DMS153 treated with DMSO at 0.1 percent for 48 hours (cell line): ENCODE measurements around the gene RAI14.
"Not testable (repeated sequence)": the region's sequence is repeated elsewhere in the genome, so short reads cannot be mapped to it uniquely, and the experiment has no call there.

Source experiments
- DNase-seq: peaks from one replicate; lab custom pipeline; 2025; ENCODE audit not compliant: unreplicated experiment; lab: John Stamatoyannopoulos, UW

RAI14 gene

DNA sequence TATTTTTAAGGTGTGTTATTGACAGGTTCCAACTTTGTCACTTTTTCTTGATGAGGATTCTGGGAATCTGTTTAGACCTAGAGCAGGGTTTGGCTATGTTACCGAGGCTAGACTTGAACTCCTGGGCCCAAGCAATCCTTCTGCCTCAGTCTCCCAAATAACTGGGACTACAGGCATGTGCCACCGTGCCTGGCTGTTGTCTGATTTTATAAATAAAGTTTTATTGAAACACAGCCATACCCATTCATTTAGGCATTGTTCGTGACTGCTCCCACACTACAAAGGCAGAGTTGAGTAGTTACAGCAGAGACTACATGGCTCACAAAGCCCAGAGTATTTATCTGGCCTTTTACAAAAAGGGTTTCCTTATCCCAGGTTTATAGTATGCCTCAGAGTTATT, 102.4 kb downstream of the RAI14 start:
- no peak for DNase-seq

DNA sequence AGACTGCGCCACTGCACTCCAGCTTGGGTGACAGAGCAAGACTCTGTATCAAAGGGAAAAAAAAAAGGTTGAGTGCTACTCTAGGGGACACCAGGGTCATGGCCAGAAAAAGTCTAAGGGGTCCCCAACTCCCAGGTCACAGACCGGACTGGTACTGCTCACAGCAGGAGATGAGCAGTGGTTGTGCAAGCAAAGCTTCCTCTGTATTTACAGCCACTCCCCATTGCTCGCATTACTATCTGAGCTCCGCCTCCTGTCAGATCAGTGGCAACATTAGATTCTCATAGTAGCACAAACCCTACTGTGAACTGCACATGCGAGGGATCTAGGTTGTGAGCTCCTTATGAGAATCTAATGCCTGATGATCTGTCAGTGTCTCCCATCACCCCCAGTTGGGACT, 103.1 kb downstream of the RAI14 start:
- not testable (repeated sequence) for DNase-seq

DNA sequence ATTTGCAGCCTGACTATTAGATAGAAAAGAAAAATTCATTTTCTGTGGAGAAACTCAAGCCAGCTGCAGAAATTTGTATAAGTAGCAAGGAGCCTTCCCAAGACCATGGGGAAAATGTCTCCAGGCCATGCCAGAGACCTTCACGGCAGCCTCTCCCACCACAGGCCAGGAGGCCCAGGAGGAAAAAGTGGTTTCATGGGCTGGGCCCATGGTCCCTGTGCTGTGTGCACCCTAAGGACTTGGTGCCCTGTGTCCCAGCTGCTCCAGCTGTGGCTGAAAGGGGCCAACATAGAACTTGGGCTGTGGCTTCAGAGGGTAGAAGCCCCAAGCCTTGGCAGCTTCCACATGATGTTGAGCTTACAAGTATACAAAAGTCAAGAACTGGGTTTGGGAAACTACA, 109.5 kb downstream of the RAI14 start:
- DNase-seq, result no peak

DNA sequence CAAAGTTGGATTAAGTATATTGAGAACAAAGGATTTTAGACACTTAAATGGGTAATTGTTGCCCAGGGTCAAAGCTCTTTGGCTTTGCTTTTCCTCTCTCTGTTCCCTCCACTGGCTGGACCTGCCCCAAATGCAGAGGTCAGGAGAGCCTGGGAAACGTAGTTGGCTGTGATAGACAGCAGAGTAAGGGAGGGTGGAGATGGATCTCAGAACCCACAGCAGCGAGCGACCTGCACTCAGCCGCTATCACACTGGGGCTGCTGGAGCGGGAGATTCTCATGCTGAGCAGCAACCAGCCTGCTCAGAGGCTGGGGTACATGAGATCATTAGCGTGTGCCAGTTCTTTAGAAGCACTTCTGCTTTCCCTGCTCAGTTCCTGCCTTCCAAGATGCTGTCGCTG, 111.1 kb downstream of the RAI14 start:
- DNase-seq, result no peak

DNA sequence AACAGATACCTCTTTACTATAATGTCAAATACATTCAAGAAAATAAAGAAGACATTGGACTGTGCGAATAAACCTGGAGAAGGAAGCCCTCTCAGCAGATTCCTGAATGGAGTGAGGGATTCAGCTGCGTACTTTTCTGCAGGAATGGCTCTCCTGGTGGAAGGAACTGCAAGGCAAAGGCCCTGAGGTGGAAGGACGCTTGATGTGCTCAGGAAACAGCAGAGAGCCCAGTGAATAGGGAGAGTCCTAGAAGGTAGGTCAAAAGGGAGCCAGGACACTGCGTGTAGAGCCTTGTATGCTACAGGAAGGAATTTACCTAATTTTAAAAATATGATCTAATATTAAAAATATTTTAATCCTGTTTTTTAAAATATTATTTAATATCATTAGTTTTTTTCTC, 114.4 kb downstream of the RAI14 start:
- no peak for DNase-seq

DNA sequence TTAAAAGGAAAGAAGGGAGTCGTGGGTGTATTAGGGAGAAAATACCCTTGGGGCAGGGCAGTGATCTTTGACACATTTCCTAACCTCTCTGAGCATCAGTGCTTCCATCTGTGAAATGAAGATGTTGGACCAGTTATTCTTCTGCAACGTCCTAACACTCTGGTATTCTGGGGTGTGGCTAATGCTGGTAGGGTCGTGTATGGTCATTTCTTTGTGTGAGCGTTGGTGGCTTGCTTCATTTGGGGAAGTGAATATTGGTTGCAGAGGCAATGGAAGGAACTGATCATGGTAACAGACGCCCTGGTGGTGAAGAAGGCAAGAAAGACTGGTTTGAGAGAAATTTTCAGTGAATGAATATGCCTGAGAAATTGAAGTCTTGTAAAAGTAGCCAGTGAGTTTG, 114.9 kb downstream of the RAI14 start:
- no peak for DNase-seq

DNA sequence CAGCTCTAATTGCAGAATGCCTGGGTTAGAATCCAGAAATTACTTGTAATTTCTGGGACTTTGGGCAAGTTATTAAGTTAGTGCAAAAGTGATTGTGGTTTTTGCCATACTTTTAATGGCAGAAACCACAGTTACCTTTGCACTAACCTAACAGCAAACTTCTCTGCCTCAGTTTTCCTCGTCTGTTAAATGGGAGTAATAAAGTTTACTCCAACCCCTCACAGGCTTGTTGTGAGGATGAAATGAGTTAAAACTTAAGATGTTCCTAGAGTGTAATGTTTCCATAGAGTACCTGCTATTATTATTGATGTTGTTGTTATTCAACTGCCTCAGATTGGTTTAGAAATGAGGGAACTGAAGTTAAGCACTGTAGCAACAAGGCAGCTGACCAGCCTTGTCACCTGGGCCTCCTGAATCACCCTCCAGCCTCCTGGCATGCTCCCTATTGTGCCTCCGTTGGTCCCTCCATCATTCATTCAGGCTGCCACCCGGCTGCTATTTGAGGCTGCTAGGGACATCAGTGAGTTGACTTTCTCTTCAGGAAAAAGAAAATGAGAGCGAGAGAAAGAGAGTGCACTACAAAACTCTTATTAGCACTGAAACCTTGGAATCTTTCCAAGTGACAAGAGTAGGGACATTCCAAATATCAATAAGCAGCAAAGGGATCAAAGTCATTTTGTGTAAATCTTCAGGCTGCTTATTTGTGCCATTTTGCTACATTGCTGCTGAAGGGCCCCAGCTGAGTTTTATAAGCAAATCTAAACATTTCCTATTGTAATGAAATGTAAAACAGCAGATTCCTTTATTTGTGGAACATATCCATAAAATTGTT, 116.4 kb downstream of the RAI14 start:
- DNase-seq, result no peak

DNA sequence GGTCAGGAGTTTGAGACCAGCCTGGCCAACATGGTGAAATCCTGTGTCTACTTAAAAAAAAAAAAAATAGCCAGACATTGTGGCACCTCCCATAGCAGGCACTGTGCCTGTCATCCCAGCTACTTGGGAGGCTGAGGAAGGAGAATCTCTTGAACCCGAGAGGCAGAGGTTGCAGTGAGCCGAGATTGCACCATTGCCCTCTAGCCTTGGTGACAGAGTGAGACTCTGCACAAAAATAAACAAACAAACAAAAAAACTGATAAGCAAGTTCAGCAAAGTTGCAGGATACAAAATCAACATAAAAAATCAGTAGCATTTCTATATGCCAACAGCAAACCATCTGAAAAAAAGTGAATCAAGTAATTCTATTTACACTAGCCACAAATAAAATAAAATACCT, 118.0 kb downstream of the RAI14 start:
- no peak for DNase-seq

DNA sequence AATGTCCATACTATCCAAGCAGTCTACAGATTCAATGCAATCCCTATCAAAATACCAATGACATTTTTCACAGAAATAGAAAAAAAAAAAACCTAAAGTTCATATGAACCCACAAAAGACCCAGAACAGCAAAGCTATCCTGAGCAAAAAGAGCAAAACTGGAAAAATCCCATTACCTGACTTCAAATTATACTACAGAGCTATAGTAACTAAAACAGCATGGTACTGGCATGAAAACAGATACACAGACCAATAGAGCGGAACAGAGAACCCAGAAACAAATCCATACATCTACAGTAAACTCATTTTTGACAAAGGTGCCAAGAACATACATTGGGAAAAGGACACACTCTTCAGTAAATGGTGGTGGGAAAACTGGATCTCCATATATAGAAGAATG, 118.5 kb downstream of the RAI14 start:
- not testable (repeated sequence) for DNase-seq

DNA sequence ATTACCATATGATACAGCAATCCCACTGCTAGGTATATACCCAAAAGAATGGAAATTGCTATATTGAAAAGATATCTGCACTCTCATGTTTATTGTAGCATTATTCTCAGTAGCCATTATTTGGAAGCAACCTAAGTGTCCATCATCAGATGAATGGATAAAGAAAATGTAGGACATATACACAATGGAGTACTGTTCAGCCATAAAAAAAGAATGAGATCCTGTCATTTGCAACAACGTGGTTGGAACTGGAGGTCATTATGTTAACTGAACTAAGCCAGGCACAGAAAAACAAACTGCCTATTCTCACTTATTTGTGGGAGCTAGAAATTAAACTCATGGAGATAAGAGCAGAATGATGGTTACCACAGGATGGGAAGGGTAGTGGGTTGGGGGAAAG, 119.8 kb downstream of the RAI14 start:
- no peak for DNase-seq

DNA sequence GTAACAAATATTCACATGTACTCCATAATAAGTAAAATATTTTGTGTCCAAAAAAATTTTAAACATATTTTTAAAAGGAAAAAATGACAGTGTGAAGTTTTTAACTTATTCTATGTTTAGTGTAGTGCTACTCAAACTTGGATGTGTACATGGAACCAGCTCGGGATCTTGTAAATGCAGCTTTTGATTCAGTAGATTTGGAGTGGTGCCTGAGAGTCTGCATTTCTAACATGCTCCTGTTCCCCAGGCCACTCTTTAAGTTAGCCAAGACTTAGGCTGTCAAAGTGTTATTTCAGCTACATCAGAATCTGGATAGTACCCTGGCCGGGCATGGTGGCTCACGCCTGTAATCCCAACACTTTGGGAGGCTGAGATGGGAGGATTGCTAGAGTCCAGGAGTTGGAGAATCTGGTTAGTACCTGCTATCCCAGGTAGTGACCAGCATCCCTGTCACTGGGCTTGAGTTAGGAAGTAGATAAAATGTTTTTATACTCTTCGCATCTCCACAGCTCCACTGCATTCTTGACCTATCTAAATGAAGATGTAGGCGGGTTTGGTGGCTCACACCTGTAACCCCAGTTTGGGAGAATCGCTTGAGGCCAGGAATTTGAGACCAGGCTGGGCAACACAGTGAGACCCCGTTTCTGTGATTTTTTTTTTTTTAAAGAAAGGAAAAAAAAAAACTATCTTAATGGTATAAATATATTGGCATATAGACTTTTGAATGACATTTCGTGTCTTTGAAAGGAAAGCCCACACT, 122.1 kb downstream of the RAI14 start:
- no peak for DNase-seq

DNA sequence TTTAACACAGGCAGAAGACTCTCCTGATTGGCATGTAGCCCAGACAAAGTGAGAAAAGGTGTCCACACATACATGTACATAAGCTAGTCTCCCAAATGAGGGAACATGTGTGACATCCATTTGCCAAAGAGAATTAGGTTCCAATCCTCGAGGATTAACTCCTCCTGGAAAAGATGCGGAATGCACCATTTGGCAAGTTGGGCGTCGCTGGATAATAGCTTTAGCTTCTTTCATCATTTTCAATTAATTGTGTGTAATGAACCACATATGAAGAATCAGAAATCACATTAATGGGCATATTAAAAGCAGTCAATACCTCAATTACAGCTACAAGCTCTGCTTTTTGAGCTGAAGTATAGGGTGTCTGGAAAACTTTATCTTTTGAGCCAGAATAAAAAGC, 127.8 kb downstream of the RAI14 start:
- DNase-seq, result not testable (repeated sequence)

DNA sequence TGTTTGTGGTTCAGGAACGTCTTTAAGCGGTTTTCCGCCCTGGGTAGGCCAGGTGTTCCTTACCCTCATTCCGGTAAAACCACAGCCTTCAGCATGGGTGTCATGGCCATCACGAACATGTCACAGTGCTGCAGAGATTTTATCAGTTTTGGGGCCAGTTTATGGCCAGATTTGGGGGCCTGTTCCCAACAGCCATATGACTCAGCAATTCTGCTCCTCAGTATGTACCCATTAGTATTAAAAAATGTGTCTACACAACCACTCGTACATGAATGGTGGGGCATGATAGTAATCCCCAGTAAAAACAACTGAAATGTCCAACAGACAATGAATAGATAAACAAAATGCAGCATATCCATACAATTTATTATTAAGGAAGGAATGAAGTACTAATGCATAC, 130.9 kb downstream of the RAI14 start:
- no peak for DNase-seq

DNA sequence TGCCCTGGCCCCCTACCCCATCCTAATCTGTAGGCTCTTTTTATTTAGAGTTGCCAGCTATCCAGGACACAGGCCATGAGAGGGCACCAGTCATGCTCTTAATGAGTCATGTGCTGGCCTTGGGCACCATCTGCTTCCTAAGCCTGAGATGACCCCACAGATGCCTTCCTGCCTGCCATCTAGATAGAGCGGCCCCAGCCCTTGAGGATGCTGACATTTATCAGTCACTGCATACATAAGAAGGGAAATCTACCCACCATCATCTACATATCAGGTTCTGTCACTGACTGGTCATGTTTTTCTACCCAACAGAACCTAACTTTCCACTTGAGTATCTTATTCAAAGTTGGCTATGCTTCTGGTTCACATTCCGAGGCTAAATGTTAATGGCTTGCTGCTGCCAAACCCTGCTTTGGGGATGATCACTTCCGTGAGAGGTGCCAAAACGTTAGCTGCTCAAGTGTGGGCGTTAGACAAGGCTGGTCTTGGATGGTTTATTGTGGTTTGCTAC, 132.9 kb downstream of the RAI14 start:
- no peak for DNase-seq

DNA sequence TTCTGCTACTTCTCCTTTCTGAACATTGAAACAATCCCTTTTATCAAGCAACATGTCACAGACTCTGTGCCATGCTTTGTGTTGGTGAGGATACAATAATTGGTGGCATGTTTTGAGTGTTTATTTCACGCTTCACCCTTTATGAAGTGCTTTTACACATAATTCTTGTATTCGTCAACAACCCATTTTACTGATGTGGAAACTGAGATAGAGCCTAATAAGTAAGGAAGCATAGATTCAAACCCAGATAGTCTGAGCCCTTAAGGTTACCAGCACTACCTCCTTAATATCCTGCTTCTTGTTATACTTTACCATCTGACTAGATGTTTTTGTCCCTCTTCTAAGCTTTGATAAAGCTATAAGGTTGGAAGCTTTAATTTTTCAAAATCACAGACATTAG, 133.5 kb downstream of the RAI14 start:
- no peak for DNase-seq

DNA sequence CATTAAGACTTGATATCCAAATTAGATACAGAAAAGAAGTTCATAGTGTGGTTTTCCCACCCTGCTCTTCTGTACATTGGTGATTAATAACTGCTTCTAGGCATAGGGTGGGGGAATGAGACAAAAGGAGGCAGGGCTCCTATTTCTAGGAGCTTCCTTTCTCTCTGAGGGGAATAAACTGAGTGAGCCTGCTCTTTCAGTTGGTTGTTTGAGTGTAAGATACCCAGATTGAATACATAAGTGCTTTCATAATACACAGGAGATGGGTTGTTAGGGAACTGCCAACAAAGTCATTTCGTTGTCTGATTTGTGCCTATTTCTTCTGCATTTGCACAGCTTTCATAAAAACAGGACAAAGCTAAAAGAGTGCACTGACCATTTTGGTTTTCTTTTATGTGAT, 133.9 kb downstream of the RAI14 start:
- no peak for DNase-seq

DNA sequence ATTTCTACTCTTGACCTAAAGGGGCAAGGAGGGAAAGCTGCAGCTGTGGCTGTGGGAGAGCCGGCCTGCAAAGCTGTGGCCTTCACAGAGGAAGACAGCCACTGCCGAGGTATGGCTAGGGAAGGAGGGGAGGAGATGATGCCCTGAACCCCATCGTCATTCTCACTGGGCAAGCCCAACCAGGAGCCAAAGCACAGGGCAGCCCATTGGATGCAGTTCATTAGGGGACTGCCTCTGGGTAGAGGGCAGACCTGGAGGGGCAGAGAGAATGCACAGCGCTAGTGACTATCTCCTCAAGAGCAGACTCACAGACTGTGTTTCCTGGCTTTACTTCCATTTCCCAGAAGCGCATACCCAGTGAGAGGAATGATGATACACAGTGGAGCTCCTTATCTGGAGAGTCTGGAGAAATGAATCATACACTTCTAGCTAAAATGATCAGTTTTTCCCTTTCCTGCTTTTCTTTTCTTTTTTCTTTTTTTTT, 135.7 kb downstream of the RAI14 start:
- no peak for DNase-seq

DNA sequence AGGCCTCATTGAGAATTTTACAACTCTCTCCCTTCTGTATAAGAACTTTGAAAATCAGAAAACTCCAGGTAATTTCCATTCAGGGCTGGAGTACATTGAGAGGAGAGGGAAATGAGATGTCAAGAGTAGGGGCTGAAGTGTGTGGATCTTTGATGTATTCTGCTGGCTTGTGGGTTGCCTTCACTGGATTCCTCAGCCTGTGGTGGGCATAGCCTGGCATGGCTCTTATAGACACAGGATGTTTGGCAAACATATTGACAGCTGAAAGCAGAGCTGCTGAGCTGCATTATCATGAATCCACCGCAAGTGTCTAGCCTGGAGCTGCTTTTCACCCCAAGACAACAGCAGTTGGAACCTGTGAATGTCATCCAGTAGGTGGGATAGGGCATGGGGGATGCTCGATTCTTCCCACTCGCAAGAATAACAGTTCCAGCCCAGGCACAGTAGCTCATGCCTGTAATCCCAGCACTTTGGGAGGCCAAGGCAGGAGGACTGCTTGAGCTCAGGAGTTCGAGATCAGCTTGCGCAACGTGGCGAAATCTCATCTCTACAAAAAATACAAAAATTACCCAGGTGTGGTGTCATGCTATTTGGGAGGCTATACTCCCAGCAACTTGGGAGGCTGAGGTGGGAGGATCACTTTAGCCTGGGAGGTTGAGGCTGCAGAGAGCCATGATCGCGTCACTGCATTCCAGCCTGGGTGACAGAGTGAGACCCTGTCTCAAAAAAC, 146.9 kb downstream of the RAI14 start:
- no peak for DNase-seq

DNA sequence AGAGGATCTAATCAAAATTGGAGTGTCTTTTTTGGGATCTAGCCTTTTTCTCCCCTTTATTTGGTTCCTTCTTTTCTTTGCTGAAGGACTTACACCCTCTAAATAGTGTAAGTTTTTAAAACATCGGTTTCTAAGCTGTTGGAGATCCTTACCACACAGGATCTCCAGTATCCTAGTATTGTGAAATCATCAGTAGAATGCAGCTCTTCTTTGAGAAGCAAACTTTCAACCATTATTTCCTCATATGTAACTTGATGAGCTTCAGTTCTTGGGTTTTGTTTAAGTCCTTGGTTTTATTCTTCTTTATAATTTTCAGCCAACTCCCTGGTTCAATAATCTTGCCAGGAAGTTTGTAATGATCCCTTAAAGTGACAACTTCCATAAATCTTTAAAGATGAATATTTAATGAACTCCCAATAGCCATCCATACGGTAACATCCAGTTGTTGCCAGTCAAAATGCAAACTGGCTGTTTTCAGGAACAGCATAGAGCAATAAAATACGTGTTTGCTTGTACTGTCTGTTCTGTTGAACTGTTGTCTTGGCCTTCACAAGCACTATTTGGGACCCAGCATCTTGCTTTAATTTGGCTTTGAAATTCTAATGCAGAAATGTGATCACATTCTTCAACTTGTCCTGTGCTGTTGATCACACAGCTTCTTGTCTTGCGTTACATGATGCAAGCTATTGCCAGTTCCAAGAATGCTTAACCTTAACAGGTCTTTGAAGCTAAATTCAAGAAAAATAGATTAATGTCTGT, 148.0 kb downstream of the RAI14 start:
- no peak for DNase-seq

DNA sequence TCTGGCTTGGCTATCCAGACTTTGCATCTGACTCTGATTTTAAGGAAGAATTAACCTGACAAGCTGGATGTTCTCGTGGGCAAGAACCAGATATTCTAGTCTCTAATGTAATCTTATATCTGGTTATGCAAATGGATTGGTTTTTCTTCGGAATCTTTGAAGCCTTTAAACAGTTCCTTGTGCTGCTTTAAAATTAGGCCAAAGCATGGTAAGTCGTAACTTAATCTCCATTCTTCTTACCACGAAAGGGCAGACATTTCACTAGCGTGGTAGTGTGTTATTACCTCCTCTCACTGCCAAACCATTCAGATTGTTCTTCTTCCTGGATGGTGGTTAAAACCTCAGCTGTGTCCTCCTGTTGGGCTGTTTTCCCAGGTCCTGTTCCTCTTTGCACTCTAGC, 148.8 kb downstream of the RAI14 start:
- no peak for DNase-seq

DNA sequence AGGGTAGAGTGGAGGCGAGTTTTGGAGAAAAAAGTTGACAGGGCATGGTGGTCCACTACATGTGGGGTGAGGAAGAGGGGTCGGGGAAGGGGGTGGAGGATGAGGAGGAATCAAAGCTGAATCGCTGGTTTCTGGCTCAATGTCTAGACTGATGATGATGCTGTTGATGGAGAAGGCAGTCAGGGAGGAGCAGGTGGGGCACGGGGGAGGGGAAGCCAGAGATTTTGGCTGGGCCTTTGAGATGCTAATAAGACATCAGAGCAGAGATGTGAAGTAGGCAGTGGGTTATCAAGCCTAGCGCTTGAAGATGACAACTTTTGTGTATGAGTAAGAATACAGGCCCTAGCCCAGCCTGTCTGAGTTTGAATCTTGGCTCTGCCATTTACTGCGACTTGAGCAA, 150.4 kb downstream of the RAI14 start:
- DNase-seq, result no peak
